GM10248 (cell line): ENCODE results near the gene BAMBI.
A peak's percentile ranks its signal among the peaks of the same experiment; 100 is the strongest.

Experiments used
- CTCF ChIA-PET: fragments of 300-600 bp; sonication (Branson Sonifier 250); formaldehyde crosslinking; extraction: SDS; loops from one replicate; lab custom pipeline; 2021; ENCODE audit warnings: antibody characterized with exemption; lab: Yijun Ruan, JAX
- POLR2A ChIA-PET: fragments of 350-650 bp; sonication (Branson Sonifier 250); formaldehyde crosslinking; extraction: SDS; loops from one replicate; lab custom pipeline; 2020; ENCODE audit warnings: antibody characterized with exemption; lab: Yijun Ruan, JAX
- DNase-seq: peaks from one replicate; pipeline ENCODE4 v3.0.0; 2012; ENCODE audit errors: extremely low spot score
- CTCF ChIP-seq: IDR thresholded peaks from 2 replicates; pipeline ENCODE4 v1.5.1; 2012; ENCODE audit warnings: mild to moderate bottlenecking, low read depth; ENCODE audit errors: extremely low read depth, missing control alignments, control extremely low read depth

The BAMBI gene

DNA sequence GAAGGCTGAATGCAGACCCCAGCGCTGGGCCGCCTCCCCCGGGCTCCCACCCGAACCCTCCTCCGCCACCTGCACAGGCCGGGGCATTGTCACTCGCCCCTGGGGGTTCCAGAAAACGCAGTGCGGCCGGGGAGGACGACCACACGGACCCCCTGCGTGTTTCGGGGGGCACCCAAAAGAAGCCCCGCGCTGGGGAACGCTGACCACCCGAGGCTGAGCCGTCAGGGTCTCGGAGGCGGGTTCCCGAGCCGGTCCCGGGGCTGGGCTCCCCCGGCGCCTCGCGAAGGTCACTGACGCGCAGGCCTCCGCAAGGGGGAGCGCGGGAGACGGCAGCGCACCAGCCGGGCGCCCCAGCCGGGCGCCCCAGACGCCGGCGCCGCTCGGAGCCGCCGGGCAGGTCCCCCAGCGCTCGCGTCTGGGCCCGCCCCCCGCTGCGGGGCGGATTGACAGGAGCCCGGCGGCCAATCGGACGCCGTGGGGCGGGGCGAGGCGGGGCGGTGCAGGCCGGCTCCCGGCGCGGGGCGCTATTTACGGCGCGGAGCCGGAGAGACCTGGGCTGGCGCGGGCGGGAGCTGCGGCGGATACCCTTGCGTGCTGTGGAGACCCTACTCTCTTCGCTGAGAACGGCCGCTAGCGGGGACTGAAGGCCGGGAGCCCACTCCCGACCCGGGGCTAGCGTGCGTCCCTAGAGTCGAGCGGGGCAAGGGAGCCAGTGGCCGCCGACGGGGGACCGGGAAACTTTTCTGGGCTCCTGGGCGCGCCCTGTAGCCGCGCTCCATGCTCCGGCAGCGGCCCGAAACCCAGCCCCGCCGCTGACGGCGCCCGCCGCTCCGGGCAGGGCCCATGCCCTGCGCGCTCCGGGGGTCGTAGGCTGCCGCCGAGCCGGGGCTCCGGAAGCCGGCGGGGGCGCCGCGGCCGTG, at the start of gene BAMBI:
Gene BAMBI, plus strand, starts transcription at position 554 of the 920 bp plus-strand sequence. CDS start 377 bp downstream, outside the sequence.
- POLR2A ChIA-PET: no interaction called here
- CTCF ChIA-PET: interaction anchor here (0.7 kb wide), 1 partner anchor 11 kb away, joined by 3 read pairs; no protein-coding TSS in a partner anchor
- DNase-seq: peak; percentile 92
- TF ChIP-seq CTCF: peak; percentile 82

DNA sequence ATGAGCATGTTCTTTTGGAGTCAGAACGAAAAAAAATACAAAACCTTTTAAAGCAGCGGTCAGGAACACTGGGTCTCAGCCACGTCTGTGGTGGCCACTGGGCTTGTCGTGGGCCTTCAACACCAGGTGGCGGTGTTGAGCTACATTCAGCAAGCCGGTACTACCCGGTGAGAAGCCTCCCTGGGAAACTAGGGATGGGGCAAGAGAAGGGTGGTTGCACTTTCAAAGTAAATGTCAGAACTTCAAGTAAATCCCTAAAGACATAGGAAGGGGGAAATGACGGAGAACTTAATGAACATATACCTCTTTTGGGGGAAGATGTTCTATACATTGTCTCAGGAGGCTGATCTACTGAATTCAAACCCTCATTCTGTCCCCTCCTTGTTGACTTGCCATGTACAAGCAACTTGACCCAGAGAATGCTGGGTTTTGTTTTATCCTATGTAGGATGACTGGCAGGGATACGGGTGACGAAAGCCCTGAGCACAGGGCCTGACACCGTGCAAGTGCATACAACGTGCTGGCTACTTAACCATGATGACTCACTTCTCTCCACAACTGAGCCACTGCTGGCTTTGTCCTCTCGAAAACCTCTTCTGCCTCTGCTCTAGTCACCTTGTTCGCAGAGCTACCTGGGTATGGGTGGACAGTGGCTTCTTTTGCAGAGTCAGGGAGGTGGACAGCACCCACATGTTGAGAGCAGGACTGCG, 49.0 kb upstream of the BAMBI start:
- CTCF ChIA-PET: interaction anchor here (0.6 to 4.0 kb wide), 27 partner anchors 10 to 820 kb away, joined by 3 to 58 read pairs (median 3); no protein-coding TSS in a partner anchor
- POLR2A ChIA-PET: no interaction called here
- DNase-seq: peak; percentile 71
- TF ChIP-seq CTCF: peak; percentile 90

GRCh38 chr10:28631896-28632583, 45.3 kb upstream of the BAMBI start:
- ChIA-PET POLR2A (no interaction called here), CTCF (interaction anchor here (0.8 to 1.4 kb wide), 5 partner anchors 13 to 672 kb away, joined by 3 to 4 read pairs (median 3); no protein-coding TSS in a partner anchor)
- no peak for TF ChIP-seq CTCF
- DNase-seq: no peak

- ChIA-PET POLR2A (no interaction called here), CTCF (interaction anchor here (0.8 to 1.4 kb wide), 4 partner anchors 12 to 672 kb away, joined by 3 to 4 read pairs (median 4); no protein-coding TSS in a partner anchor)
- DNase-seq: no peak
- no peak for TF ChIP-seq CTCF
These were observed 44.8 kb upstream of the BAMBI start for GRCh38 chr10:28632584-28632945.

GRCh38 chr10:28633750-28634149, 43.6 kb upstream of the BAMBI start:
- CTCF ChIA-PET: no interaction called here
- no peak for TF ChIP-seq CTCF
- POLR2A ChIA-PET: no interaction called here
- DNase-seq: no peak

DNA sequence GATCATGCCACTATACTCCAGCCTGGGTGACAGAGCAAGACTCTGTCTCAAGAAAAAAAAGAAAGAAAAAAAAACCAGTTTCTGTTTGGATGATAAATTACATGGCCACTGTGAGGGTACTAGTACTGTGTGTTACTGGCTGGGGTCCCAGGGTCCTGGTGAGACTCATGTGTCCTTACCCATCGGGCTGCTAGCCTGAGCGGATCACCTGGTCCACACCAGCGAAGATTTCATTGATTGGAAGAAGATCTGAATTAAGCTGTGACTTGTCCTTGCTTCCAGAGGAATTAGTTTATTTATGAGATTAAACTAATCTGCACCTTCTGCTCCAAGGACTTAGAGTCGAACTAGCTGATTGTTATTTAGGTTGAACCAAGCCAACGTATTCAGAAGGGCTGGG, 40.0 kb upstream of the BAMBI start:
- ChIA-PET POLR2A (no interaction called here), CTCF (interaction anchor here (0.9 to 8.3 kb wide), 2 partner anchors 10 to 26 kb away, joined by 3 to 58 read pairs; no protein-coding TSS in a partner anchor)
- no peak for DNase-seq
- TF ChIP-seq CTCF: no peak
